Caco-2 (cell line): ENCODE data around the gene VAC14. TPM values are rescaled to one million over a fixed set of nuclear protein-coding genes. Genes with fewer than 3 reads are reported as not detected.

Source experiments
- BruUV-seq: library from RNA; stranded (reverse); fragments of 400-500 nt; replicated peaks from 2 replicates; lab custom pipeline; 2021; lab: Mats Ljungman, UMichigan
- CTCF ChIA-PET: fragments of 300-600 bp; sonication (Branson Sonifier 250); formaldehyde crosslinking; loops from one replicate; lab custom pipeline; 2022; ENCODE audit warnings: antibody characterized with exemption; lab: Charles Lee
- POLR2A ChIA-PET: fragments of 300-600 bp; sonication (Branson Sonifier 250); formaldehyde crosslinking; loops from one replicate; lab custom pipeline; 2022; ENCODE audit warnings: antibody characterized with exemption; lab: Charles Lee
- DNase-seq, 2 experiments: peaks; one replicate each; pipeline versions ENCODE4 v3.0.0 to v3.0.0-alpha.2; 2020 to 2022
- H3K27me3 ChIP-seq: replicated peaks from 2 replicates; pipeline ENCODE4 v1.6.0; 2011; ENCODE audit warnings: low read length; ENCODE audit not compliant: control insufficient read depth, insufficient read depth
- H3K36me3 ChIP-seq: 2 replicates; pipeline ENCODE4 v1.5.1; 2011; ENCODE audit warnings: low read length; ENCODE audit not compliant: control insufficient read depth, insufficient read depth
- H3K4me1 ChIP-seq: fragments of 250-450 bp; sonication (Bioruptor Pico); 2 replicates; pipeline ENCODE4 v1.5.1; 2020; ENCODE audit warnings: mild to moderate bottlenecking
- H3K4me3 ChIP-seq: 2 replicates; pipeline ENCODE4 v1.5.1; 2011; ENCODE audit warnings: low read depth, mild to moderate bottlenecking, control low read depth, low read length
- H3K9me3 ChIP-seq: fragments of 250-450 bp; sonication (Bioruptor Pico); 2 replicates; pipeline ENCODE4 v1.5.1; 2020; ENCODE audit warnings: mild to moderate bottlenecking, moderate library complexity
- H3K27ac Mint-ChIP-seq: one replicate; pipeline ENCODE4 v1.8.0; 2022; ENCODE audit warnings: mixed read lengths; ENCODE audit not compliant: unreplicated experiment
- H3K27me3 Mint-ChIP-seq: one replicate; pipeline ENCODE4 v1.8.0; 2022; ENCODE audit warnings: mixed read lengths; ENCODE audit not compliant: insufficient read depth, unreplicated experiment
- H3K36me3 Mint-ChIP-seq: one replicate; pipeline ENCODE4 v1.8.0; 2022; ENCODE audit warnings: mild to moderate bottlenecking, mixed read lengths; ENCODE audit not compliant: insufficient read depth, unreplicated experiment
- H3K4me1 Mint-ChIP-seq: one replicate; pipeline ENCODE4 v1.8.0; 2022; ENCODE audit warnings: low read depth, mixed read lengths; ENCODE audit not compliant: unreplicated experiment
- H3K4me3 Mint-ChIP-seq: one replicate; pipeline ENCODE4 v1.8.0; 2022; ENCODE audit warnings: mild to moderate bottlenecking, moderate library complexity, mixed read lengths; ENCODE audit not compliant: unreplicated experiment
- H3K9me3 Mint-ChIP-seq: one replicate; pipeline ENCODE4 v1.8.0; 2022; ENCODE audit warnings: mixed read lengths; ENCODE audit not compliant: unreplicated experiment
- CTCF ChIP-seq, 2 experiments: fragments of 200-600 bp in 1 of 2; IDR thresholded peaks; 1 replicate in 1 of 2; 2 replicates in 1 of 2; pipeline versions ENCODE4 v1.5.1 to v1.8.0; 2011 to 2022; ENCODE audit warnings: antibody characterized with exemption in 1 of 2, control low read depth in 1 of 2, inconsistent platforms in 1 of 2, low read depth in 1 of 2, low read length in 1 of 2, mild to moderate bottlenecking in 1 of 2, moderate library complexity in 1 of 2; ENCODE audit not compliant: insufficient read depth in 1 of 2, severe bottlenecking in 1 of 2, unreplicated experiment in 1 of 2
- intact Hi-C: fragments of 100-400 bp; cut with micrococcal nuclease; formaldehyde crosslinking; loops from one replicate; pipeline ENCODE4 v1.10.0; 2022; ENCODE audit not compliant: unreplicated experiment
- total RNA-seq: library from RNA; stranded (reverse); gene quantifications from 2 replicates; pipeline ENCODE4 v1.2.3, GENCODE V29; 2022

Gene VAC14
- total RNA-seq, 1 experiment from 2014 or later, result 63.5 TPM

DNA sequence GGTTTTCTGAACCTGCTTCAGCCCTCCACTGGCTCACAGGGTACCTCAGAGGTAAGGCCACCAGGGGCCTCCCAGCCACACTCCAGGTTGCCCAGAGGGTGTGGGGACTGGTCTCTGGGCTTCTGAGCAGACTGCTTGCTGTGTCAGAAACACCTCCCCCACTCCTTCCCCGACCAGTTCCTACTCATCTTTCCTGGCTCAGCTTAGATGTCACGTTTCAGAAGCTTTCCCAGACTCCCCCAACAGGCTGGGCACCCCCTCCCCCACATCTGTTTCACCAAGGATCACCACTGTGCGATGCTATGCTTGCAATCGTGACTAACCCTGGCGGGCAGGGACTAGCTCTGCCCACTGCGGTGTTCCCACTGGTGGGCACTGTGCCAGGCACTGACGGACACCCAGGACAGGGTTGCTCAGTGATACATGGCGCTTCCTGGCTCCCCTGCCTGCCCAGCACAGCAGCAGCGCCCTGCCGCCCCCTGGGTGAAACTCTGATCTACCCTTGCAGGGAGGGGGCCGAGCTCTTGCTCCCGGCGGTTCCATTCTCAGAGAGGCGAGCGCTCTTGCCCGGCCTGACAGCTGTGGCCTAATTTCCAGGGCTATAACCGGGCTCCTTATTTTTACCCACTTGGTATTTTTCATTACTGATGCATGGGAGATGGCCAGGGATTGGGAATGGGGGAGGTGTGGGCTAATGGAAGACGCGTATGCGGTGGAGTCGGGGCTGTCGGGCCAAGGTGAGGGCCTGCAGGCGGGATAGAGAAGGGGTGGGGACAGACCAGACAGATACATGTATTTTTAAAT, 85.7 kb downstream of the VAC14 start:
- no TSS peak for BruUV-seq
- Histone ChIP-seq H3K4me3 (no peak overlapping the region), H3K27me3 (no peaks in the 10 kb centered on the region), H3K4me1 (no peaks in the 10 kb centered on the region), H3K9me3 (no peaks in the 10 kb centered on the region), H3K36me3 (no peaks in the 10 kb centered on the region; the same call in 1 of the 2 replicates)
- no peak overlapping the region for H3K27ac Mint-ChIP-seq
- ChIA-PET CTCF (no interaction called here), POLR2A (no interaction called here)
- no peaks in the 10 kb centered on the region for H3K4me1 Mint-ChIP-seq
- DNase-seq, result no peak
- H3K27me3 Mint-ChIP-seq, result no peaks in the 10 kb centered on the region
- no peak for TF ChIP-seq CTCF (IDR thresholded peaks at IDR 0.05; ENCODE audit: insufficient read depth in 1 of 2, low read depth in 1 of 2, low read length in 1 of 2, severe bottlenecking in 1 of 2, unreplicated experiment in 1 of 2)
- no peak overlapping the region for H3K4me3 Mint-ChIP-seq
- H3K9me3 Mint-ChIP-seq, result no peaks in the 10 kb centered on the region
- H3K36me3 Mint-ChIP-seq, result peaks cover 19% of the 10 kb centered on the region
- intact Hi-C loops, result no loop called here

- H3K27me3 Mint-ChIP-seq, result no peaks in the 10 kb centered on the region
- Histone ChIP-seq H3K4me3 (no peak overlapping the region), H3K4me1 (no peaks in the 10 kb centered on the region), H3K36me3 (no peaks in the 10 kb centered on the region), H3K9me3 (no peaks in the 10 kb centered on the region), H3K27me3 (no peaks in the 10 kb centered on the region)
- no peak for TF ChIP-seq CTCF (IDR thresholded peaks at IDR 0.05; ENCODE audit: insufficient read depth in 1 of 2, low read depth in 1 of 2, low read length in 1 of 2, severe bottlenecking in 1 of 2, unreplicated experiment in 1 of 2)
- peaks cover 16% of the 10 kb centered on the region for H3K36me3 Mint-ChIP-seq
- no peak overlapping the region for H3K4me3 Mint-ChIP-seq
- DNase-seq, result no peak
- BruUV-seq, result no TSS peak
- no peak overlapping the region for H3K27ac Mint-ChIP-seq
- no peaks in the 10 kb centered on the region for H3K9me3 Mint-ChIP-seq
- ChIA-PET CTCF (no interaction called here), POLR2A (no interaction called here)
- intact Hi-C loops, result no loop called here
- H3K4me1 Mint-ChIP-seq, result no peaks in the 10 kb centered on the region
Measured at GRCh38 chr16:70714581-70715054, 86.3 kb downstream of the VAC14 start.

DNA sequence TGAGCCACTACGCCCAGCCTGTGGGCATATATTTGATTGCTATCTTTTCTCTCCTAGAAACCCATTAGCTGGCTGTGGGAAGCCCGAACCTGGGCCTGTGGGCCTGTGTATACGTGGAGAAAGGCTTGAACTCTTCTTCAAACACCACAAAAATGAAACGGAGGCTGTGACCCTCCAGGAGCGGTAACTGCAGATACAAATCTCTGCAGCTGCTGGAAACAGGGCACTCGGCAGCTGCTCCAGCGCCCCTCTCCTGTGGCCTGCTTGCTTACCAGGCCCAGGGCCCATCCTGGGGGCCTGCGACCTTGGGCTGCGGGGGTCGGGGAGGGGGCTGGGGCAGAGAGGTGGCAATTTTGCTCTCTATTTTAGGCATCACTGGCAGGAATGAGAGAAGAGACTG, 87.1 kb downstream of the VAC14 start:
- H3K36me3 Mint-ChIP-seq, result peaks cover 11% of the 10 kb centered on the region
- H3K27ac Mint-ChIP-seq, result no peak overlapping the region
- no TSS peak for BruUV-seq

More for the DNA sequence above, 87.1 kb downstream of the VAC14 start:
- Histone ChIP-seq H3K27me3 (no peaks in the 10 kb centered on the region), H3K36me3 (no peaks in the 10 kb centered on the region), H3K4me1 (no peaks in the 10 kb centered on the region), H3K4me3 (no peak overlapping the region), H3K9me3 (no peaks in the 10 kb centered on the region)
- ChIA-PET CTCF (no interaction called here), POLR2A (no interaction called here)
- TF ChIP-seq CTCF (IDR thresholded peaks at IDR 0.05; ENCODE audit: insufficient read depth in 1 of 2, low read depth in 1 of 2, low read length in 1 of 2, severe bottlenecking in 1 of 2, unreplicated experiment in 1 of 2), result no peak
- no peak for DNase-seq
- intact Hi-C loops, result no loop called here
- no peaks in the 10 kb centered on the region for H3K27me3 Mint-ChIP-seq
- no peaks in the 10 kb centered on the region for H3K4me1 Mint-ChIP-seq
- no peaks in the 10 kb centered on the region for H3K9me3 Mint-ChIP-seq
- no peak overlapping the region for H3K4me3 Mint-ChIP-seq
